ENCODE data around the gene HSPA12B.

The HSPA12B gene

DNA sequence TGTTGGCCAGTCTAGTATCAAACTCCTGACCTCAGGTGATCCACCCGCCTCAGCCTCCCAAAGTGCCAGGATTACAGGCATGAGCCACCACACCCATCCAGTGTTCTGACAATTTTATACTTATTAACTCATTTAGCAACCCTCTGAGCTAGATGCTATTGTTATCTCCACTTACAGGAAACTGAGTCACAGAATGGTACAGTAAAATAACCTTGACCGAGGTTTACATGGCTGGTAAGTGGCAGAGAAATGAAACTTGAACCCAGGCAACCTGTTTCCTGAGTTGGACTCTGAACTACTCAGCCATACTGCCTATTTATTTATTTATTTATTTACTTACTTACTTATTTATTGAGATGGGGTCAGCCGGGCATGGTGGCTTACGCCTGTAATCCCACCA is 13.4 kb upstream of the HSPA12B start:
- no peak overlapping the region for H3K4me3 ChIP-seq (ENCODE audit: low read depth in 1 of 2, low read length in 2 of 2)
- H3K4me1 ChIP-seq (ENCODE audit: control insufficient read depth in 1 of 2, insufficient read depth in 2 of 2, low read length in 2 of 2), result no peaks in the 10 kb centered on the region
- H3K27me3 ChIP-seq (ENCODE audit: low read depth, low read length), result no peaks in the 10 kb centered on the region
- H3K9me3 ChIP-seq (ENCODE audit: control insufficient read depth in 1 of 2, low read length in 2 of 2), result no peaks in the 10 kb centered on the region
- no peak overlapping the region for H3K27ac ChIP-seq (ENCODE audit: low read length)
- H3K36me3 ChIP-seq (ENCODE audit: control insufficient read depth in 1 of 2, insufficient read depth in 2 of 2, low read length in 2 of 2), result no peaks in the 10 kb centered on the region

DNA sequence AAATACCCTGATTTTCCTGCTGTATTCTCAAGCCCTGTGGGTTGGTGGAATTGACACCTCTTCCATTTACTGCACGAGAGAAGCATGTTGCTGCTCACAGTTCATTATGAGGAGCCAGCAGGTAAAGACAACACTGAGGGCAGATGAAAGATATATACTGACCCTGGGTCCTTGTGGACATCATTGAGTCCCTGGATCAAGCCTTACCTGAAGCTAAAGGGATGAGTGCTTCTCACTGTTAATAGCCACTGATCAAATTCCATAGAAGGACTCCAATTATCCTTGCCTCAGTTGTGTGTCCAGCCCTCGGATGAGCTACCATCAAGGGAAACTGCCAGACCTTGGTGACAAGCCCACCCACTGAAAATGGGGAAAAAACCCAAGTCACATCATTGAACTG is 12.4 kb upstream of the HSPA12B start:
- no peaks in the 10 kb centered on the region for H3K4me1 ChIP-seq (ENCODE audit: control insufficient read depth in 1 of 2, insufficient read depth in 2 of 2, low read length in 2 of 2)
- no peak overlapping the region for H3K27ac ChIP-seq (ENCODE audit: low read length)
- no peak overlapping the region for H3K4me3 ChIP-seq (ENCODE audit: low read depth in 1 of 2, low read length in 2 of 2)
- H3K36me3 ChIP-seq (ENCODE audit: control insufficient read depth in 1 of 2, insufficient read depth in 2 of 2, low read length in 2 of 2), result no peaks in the 10 kb centered on the region
- no peaks in the 10 kb centered on the region for H3K9me3 ChIP-seq (ENCODE audit: control insufficient read depth in 1 of 2, low read length in 2 of 2)
- no peaks in the 10 kb centered on the region for H3K27me3 ChIP-seq (ENCODE audit: low read depth, low read length)

DNA sequence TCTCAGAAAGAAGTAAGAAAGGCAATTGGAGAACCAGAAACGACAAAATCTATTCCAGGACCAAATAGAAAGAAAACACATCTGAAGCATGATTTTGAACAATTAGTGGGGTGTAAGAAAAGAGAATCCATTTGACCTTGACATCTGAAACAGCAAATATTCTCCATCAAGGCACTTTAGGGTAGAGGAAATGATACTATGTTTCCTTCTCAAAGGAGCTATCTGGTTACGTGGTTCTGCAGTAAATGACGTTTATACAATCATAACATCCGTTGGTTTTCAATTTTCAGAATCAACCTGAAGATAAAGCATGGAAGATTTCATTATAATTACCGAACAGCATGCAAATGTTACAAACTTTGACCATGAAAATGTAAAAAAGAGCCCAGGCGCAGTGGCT is 11.9 kb upstream of the HSPA12B start:
- H3K9me3 ChIP-seq (ENCODE audit: control insufficient read depth in 1 of 2, low read length in 2 of 2), result no peaks in the 10 kb centered on the region
- no peak overlapping the region for H3K4me3 ChIP-seq (ENCODE audit: low read depth in 1 of 2, low read length in 2 of 2)
- no peaks in the 10 kb centered on the region for H3K36me3 ChIP-seq (ENCODE audit: control insufficient read depth in 1 of 2, insufficient read depth in 2 of 2, low read length in 2 of 2)
- H3K4me1 ChIP-seq (ENCODE audit: control insufficient read depth in 1 of 2, insufficient read depth in 2 of 2, low read length in 2 of 2), result no peaks in the 10 kb centered on the region
- no peak overlapping the region for H3K27ac ChIP-seq (ENCODE audit: low read length)
- H3K27me3 ChIP-seq (ENCODE audit: low read depth, low read length), result no peaks in the 10 kb centered on the region

- no peaks in the 10 kb centered on the region for H3K36me3 ChIP-seq (ENCODE audit: control insufficient read depth in 1 of 2, insufficient read depth in 2 of 2, low read length in 2 of 2)
- no peaks in the 10 kb centered on the region for H3K9me3 ChIP-seq (ENCODE audit: control insufficient read depth in 1 of 2, low read length in 2 of 2)
- H3K4me3 ChIP-seq (ENCODE audit: low read depth in 1 of 2, low read length in 2 of 2), result no peak overlapping the region
- H3K27me3 ChIP-seq (ENCODE audit: low read depth, low read length), result no peaks in the 10 kb centered on the region
- H3K27ac ChIP-seq (ENCODE audit: low read length), result no peak overlapping the region
- H3K4me1 ChIP-seq (ENCODE audit: control insufficient read depth in 1 of 2, insufficient read depth in 2 of 2, low read length in 2 of 2), result no peaks in the 10 kb centered on the region
Measured at GRCh38 chr20:3721912-3722311, 10.6 kb upstream of the HSPA12B start.

DNA sequence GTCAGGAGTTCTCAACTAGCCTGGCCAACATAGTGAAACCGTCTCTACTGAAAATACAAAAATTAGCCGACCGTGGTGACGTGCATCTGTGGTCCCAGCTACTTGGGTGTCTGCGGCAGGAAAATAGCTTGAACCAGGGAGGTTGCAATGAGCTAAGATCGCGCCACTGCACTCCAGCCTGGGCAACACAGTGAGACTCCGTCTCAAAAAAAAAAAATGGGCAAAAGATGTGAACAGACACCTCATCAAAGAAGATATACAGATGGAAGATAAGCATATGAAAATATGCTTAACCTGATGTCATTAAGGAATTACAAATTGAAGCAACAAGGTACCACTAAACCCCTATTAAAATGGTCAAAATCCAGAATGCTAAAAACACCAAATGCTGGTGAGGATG is 9.2 kb upstream of the HSPA12B start:
- Histone ChIP-seq H3K4me1 (ENCODE audit: control insufficient read depth in 1 of 2, insufficient read depth in 2 of 2, low read length in 2 of 2) (peaks cover 0 to under 1% of the 10 kb centered on the region in 2 donors), H3K27me3 (ENCODE audit: low read depth, low read length) (no peaks in the 10 kb centered on the region), H3K9me3 (ENCODE audit: control insufficient read depth in 1 of 2, low read length in 2 of 2) (no peaks in the 10 kb centered on the region), H3K27ac (ENCODE audit: low read length) (no peak overlapping the region), H3K36me3 (ENCODE audit: control insufficient read depth in 1 of 2, insufficient read depth in 2 of 2, low read length in 2 of 2) (no peaks in the 10 kb centered on the region), H3K4me3 (ENCODE audit: low read depth in 1 of 2, low read length in 2 of 2) (no peak overlapping the region)

GRCh38 chr20:3724356-3724755 is 8.1 kb upstream of the HSPA12B start:
- no peak overlapping the region for H3K4me3 ChIP-seq (ENCODE audit: low read depth in 1 of 2, low read length in 2 of 2)
- no peaks in the 10 kb centered on the region for H3K9me3 ChIP-seq (ENCODE audit: control insufficient read depth in 1 of 2, low read length in 2 of 2)
- no peaks in the 10 kb centered on the region for H3K27me3 ChIP-seq (ENCODE audit: low read depth, low read length)
- H3K27ac ChIP-seq (ENCODE audit: low read length), result no peak overlapping the region
- H3K36me3 ChIP-seq (ENCODE audit: control insufficient read depth in 1 of 2, insufficient read depth in 2 of 2, low read length in 2 of 2), result no peaks in the 10 kb centered on the region
- peaks cover 0 to 9% of the 10 kb centered on the region in 2 donors for H3K4me1 ChIP-seq (ENCODE audit: control insufficient read depth in 1 of 2, insufficient read depth in 2 of 2, low read length in 2 of 2)

DNA sequence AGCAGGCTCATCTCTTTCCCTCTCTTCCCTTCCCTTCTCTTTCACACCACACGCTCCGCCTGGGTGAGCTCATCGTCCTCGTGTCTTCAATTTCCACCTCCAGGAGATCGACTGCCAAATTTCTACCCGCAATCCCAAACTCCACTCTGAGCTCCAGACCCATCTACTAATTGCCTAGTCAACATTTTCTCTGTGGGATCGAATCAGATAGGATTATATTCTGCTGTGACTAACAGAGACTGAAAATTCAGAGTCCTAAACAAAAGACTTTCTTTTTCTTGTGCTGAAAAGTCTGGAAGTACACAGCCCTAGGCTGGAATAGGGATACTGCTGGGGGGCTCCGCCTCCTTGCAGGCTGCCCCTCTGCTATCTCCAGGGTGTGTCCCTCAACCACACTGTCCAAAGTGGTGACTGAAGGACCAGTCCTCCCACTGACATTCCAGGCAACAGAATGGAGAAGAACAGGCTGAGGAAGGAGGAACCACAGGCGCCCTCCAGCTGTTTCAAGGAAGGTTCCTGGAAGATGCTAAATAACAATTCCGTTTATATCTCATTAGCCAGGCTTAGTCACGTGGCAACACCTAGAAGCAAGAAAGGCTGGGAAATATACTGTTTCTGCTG is 5.0 kb upstream of the HSPA12B start:
- H3K4me3 ChIP-seq (ENCODE audit: low read depth in 1 of 2, low read length in 2 of 2), result peak overlapping the region in 1 of 2 donors; percentile 8
- H3K27ac ChIP-seq (ENCODE audit: low read length), result peak overlapping the region; percentile 36

DNA sequence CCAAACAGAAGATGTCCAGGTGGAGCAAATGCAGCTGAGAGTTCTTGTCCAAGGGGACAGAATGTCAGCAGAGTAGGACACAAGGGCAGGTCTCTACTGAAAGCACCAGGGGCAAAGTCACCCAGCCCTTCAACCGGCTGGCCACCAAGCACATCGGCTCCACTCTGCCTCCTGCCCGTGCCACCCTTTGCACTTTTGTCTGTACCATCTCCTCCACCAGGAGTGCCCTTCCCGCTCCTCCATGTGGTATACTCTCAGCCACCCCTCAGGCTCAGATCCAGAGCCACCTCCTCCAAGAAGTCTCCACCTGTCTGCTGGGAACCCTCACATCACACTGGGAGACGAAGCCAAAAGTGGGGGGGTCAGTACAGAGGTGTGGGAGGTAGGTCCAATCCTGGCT is 4.1 kb upstream of the HSPA12B start:
- Histone ChIP-seq H3K4me1 (ENCODE audit: control insufficient read depth in 1 of 2, insufficient read depth in 2 of 2, low read length in 2 of 2) (peaks cover 0 to 9% of the 10 kb centered on the region in 2 donors), H3K9me3 (ENCODE audit: control insufficient read depth in 1 of 2, low read length in 2 of 2) (no peaks in the 10 kb centered on the region), H3K27me3 (ENCODE audit: low read depth, low read length) (peaks cover 4% of the 10 kb centered on the region), H3K36me3 (ENCODE audit: control insufficient read depth in 1 of 2, insufficient read depth in 2 of 2, low read length in 2 of 2) (no peaks in the 10 kb centered on the region), H3K27ac (ENCODE audit: low read length) (no peak overlapping the region), H3K4me3 (ENCODE audit: low read depth in 1 of 2, low read length in 2 of 2) (no peak overlapping the region)

More for the DNA sequence above, 5.0 kb upstream of the HSPA12B start:
- H3K36me3 ChIP-seq (ENCODE audit: control insufficient read depth in 1 of 2, insufficient read depth in 2 of 2, low read length in 2 of 2), result no peaks in the 10 kb centered on the region
- peaks cover 0 to 9% of the 10 kb centered on the region in 2 donors for H3K4me1 ChIP-seq (ENCODE audit: control insufficient read depth in 1 of 2, insufficient read depth in 2 of 2, low read length in 2 of 2)
- no peaks in the 10 kb centered on the region for H3K9me3 ChIP-seq (ENCODE audit: control insufficient read depth in 1 of 2, low read length in 2 of 2)
- H3K27me3 ChIP-seq (ENCODE audit: low read depth, low read length), result no peaks in the 10 kb centered on the region

DNA sequence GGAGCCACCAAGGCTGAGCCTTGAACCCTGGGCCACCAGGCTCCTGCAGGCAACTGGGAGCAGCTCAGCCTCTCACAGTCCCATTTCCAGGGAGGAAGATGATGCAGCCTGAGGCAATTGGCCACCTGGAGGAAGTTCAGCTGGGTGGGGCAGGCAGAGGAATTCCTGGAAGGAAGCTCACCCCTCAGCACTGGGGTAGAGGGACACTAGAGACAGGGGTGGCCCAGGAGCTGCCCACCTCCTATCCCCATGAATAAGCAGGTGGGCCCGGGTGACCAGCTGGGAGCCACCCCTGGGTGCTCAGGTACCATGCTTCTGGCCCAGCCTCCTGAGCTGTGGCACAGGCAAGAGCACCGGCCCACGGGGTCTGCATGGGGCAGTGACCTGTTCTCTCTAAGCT is 3.6 kb upstream of the HSPA12B start:
- Histone ChIP-seq H3K27me3 (ENCODE audit: low read depth, low read length) (peaks cover 4% of the 10 kb centered on the region), H3K9me3 (ENCODE audit: control insufficient read depth in 1 of 2, low read length in 2 of 2) (no peaks in the 10 kb centered on the region), H3K4me1 (ENCODE audit: control insufficient read depth in 1 of 2, insufficient read depth in 2 of 2, low read length in 2 of 2) (peaks cover 0 to 9% of the 10 kb centered on the region in 2 donors), H3K4me3 (ENCODE audit: low read depth in 1 of 2, low read length in 2 of 2) (no peak overlapping the region), H3K27ac (ENCODE audit: low read length) (no peak overlapping the region), H3K36me3 (ENCODE audit: control insufficient read depth in 1 of 2, insufficient read depth in 2 of 2, low read length in 2 of 2) (no peaks in the 10 kb centered on the region)

- Histone ChIP-seq H3K4me3 (ENCODE audit: low read depth in 1 of 2, low read length in 2 of 2) (no peak overlapping the region), H3K36me3 (ENCODE audit: control insufficient read depth in 1 of 2, insufficient read depth in 2 of 2, low read length in 2 of 2) (no peaks in the 10 kb centered on the region), H3K27ac (ENCODE audit: low read length) (no peak overlapping the region), H3K27me3 (ENCODE audit: low read depth, low read length) (peaks cover 4% of the 10 kb centered on the region), H3K9me3 (ENCODE audit: control insufficient read depth in 1 of 2, low read length in 2 of 2) (no peaks in the 10 kb centered on the region), H3K4me1 (ENCODE audit: control insufficient read depth in 1 of 2, insufficient read depth in 2 of 2, low read length in 2 of 2) (peaks cover 0 to 9% of the 10 kb centered on the region in 2 donors)
Measured at GRCh38 chr20:3729378-3729777, 3.1 kb upstream of the HSPA12B start.

DNA sequence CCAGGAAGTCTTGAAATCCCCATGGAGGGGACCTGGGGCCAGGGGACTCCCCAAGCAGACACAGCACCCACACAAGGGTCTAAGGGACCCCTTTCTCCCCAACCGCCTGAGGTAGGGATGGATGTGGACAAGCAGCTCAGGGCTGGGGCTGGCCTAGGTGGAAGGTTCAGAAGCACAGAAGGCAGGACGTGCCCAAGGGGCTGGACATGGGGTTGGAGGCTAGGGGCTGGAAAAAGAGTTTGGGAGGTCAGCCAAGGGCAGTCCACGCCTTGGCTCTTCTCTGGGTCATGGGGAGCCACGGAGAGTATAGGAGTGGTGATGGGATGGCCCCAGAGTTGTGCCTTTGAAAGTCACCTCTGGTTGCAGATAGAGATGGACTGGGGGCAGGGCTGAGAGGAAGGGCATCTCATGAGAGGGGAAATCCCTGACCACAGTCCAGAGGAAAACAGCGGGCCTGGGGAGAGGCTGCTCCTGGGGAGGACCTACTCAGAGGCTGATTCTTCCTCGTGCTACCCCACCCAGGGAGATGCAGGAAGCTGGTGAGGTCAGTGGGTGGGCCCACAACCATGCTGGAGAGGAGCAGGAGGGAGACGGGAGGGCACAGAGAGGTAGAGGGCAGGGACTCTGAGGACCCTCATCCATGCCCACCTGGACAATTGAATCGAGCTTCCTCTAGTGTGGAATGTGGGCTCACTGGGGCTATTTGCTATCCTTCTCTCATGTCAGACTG is 2.5 kb upstream of the HSPA12B start:
- Histone ChIP-seq H3K4me1 (ENCODE audit: control insufficient read depth in 1 of 2, insufficient read depth in 2 of 2, low read length in 2 of 2) (peaks cover 0 to 9% of the 10 kb centered on the region in 2 donors), H3K27ac (ENCODE audit: low read length) (no peak overlapping the region), H3K4me3 (ENCODE audit: low read depth in 1 of 2, low read length in 2 of 2) (no peak overlapping the region), H3K27me3 (ENCODE audit: low read depth, low read length) (peaks cover 4% of the 10 kb centered on the region), H3K36me3 (ENCODE audit: control insufficient read depth in 1 of 2, insufficient read depth in 2 of 2, low read length in 2 of 2) (no peaks in the 10 kb centered on the region), H3K9me3 (ENCODE audit: control insufficient read depth in 1 of 2, low read length in 2 of 2) (no peaks in the 10 kb centered on the region)

Data from muscle layer of duodenum (tissue), 2 donors.